Ishikawa (cell line): ENCODE measurements around the gene MYLK.

Source experiments
- CEBPB ChIP-seq: IDR thresholded peaks from 2 replicates; pipeline ENCODE4 v1.6.1; 2012
- CREB1 ChIP-seq: IDR thresholded peaks from 2 replicates; pipeline ENCODE4 v1.6.1; 2012; ENCODE audit warnings: low read depth
- EGR1 ChIP-seq: IDR thresholded peaks from 2 replicates; pipeline ENCODE4 v1.6.1; 2012
- EP300 ChIP-seq: IDR thresholded peaks from 2 replicates; pipeline ENCODE4 v1.6.1; 2012; ENCODE audit warnings: borderline replicate concordance
- FOXM1 ChIP-seq: IDR thresholded peaks from 2 replicates; pipeline ENCODE4 v1.6.1; 2012; ENCODE audit warnings: low read depth, borderline replicate concordance
- MAX ChIP-seq: IDR thresholded peaks from 2 replicates; pipeline ENCODE4 v1.6.1; 2012
- NFIC ChIP-seq: IDR thresholded peaks from 2 replicates; pipeline ENCODE4 v1.6.1; 2012
- RAD21 ChIP-seq: IDR thresholded peaks from 2 replicates; pipeline ENCODE4 v1.6.1; 2012; ENCODE audit warnings: low read depth
- REST ChIP-seq: IDR thresholded peaks from 2 replicates; pipeline ENCODE4 v1.6.1; 2012; ENCODE audit warnings: low read depth, mild to moderate bottlenecking
- TAF1 ChIP-seq: IDR thresholded peaks from 2 replicates; pipeline ENCODE4 v1.6.1; 2012; ENCODE audit warnings: low read depth, mild to moderate bottlenecking
- TCF12 ChIP-seq: IDR thresholded peaks from 2 replicates; pipeline ENCODE4 v1.6.1; 2012; ENCODE audit warnings: low read depth
- TEAD4 ChIP-seq: IDR thresholded peaks from 2 replicates; pipeline ENCODE4 v1.6.1; 2012
- USF1 ChIP-seq: IDR thresholded peaks from 2 replicates; pipeline ENCODE4 v1.6.1; 2012
- YY1 ChIP-seq: IDR thresholded peaks from 2 replicates; pipeline ENCODE4 v1.6.1; 2012; ENCODE audit warnings: low read depth
- ZBTB7A ChIP-seq: IDR thresholded peaks from 2 replicates; pipeline ENCODE4 v1.6.1; 2012; ENCODE audit warnings: low read depth

MYLK gene

GRCh38 chr3:123733805-123734526, 150.2 kb downstream of the MYLK start:
- no peak for TF ChIP-seq EP300
- no peak for TF ChIP-seq YY1
- no peak for TF ChIP-seq EGR1
- no peak for TF ChIP-seq RAD21
- TF ChIP-seq TAF1 = no peak
- no peak for TF ChIP-seq TCF12
- no peak for TF ChIP-seq MAX
- no peak for TF ChIP-seq TEAD4
- TF ChIP-seq REST = no peak
- TF ChIP-seq USF1 = no peak
- no peak for TF ChIP-seq NFIC

- TF ChIP-seq REST (no peak), NFIC (no peak), EGR1 (no peak), EP300 (no peak), ZBTB7A (no peak)
Measured at GRCh38 chr3:123733341-123733740, 150.8 kb downstream of the MYLK start.

GRCh38 chr3:123732447-123732846, 151.7 kb downstream of the MYLK start:
- TF ChIP-seq CREB1 (no peak), TCF12 (no peak), EP300 (no peak), REST (no peak), CEBPB (no peak), FOXM1 (no peak), YY1 (no peak), NFIC (no peak), EGR1 (no peak), ZBTB7A (no peak), MAX (no peak)

- TF ChIP-seq FOXM1 (no peak), TCF12 (no peak)
Measured at GRCh38 chr3:123730829-123731228, 153.3 kb downstream of the MYLK start.

- TF ChIP-seq CEBPB (no peak), USF1 (no peak), CREB1 (no peak), YY1 (no peak), REST (no peak), FOXM1 (no peak)
Measured at GRCh38 chr3:123728991-123729390, 155.1 kb downstream of the MYLK start.
